PFSK-1 (cell line): ENCODE results near the gene COL18A1.

Source experiments
- FOXP2 ChIP-seq: optimal IDR thresholded peaks from 2 replicates; pipeline ENCODE3; 2011; ENCODE audit warnings: borderline replicate concordance, control low read depth, inconsistent platforms; ENCODE audit not compliant: insufficient read depth; ENCODE audit errors: extremely low read length, extremely low read depth
- POLR2AphosphoS5 ChIP-seq: IDR thresholded peaks from 2 replicates; pipeline ENCODE4 v1.6.1; 2012; ENCODE audit warnings: low read depth, mild to moderate bottlenecking, control low read depth, low read length, moderate library complexity
- REST ChIP-seq, 2 experiments: IDR thresholded peaks; 2 replicates each; pipeline versions ENCODE4 v1.6.1 to v1.8.0; 2011 to 2012; ENCODE audit warnings: low read depth in 2 of 2, low read length in 2 of 2, control low read depth in 1 of 2, inconsistent platforms in 1 of 2, mild to moderate bottlenecking in 1 of 2, moderate library complexity in 1 of 2; ENCODE audit not compliant: insufficient read depth in 1 of 2
- SIN3A ChIP-seq: IDR thresholded peaks from 2 replicates; pipeline ENCODE4 v1.6.1; 2012; ENCODE audit warnings: mild to moderate bottlenecking, low read length, moderate library complexity, borderline replicate concordance; ENCODE audit not compliant: insufficient read depth
- TAF1 ChIP-seq: IDR thresholded peaks from 2 replicates; pipeline ENCODE4 v1.6.1; 2012; ENCODE audit warnings: low read length, control low read depth, borderline replicate concordance; ENCODE audit not compliant: insufficient read depth

The COL18A1 gene

GRCh38 chr21:45514311-45515021 lies 109.5 kb downstream of the COL18A1 start:
- TF ChIP-seq SIN3A (no peak), TAF1 (no peak), POLR2AphosphoS5 (no peak), FOXP2 (no peak), REST (IDR thresholded peaks at IDR 0.05; ENCODE audit: insufficient read depth in 1 of 2, low read depth in 2 of 2, low read length in 2 of 2) (no peak)

GRCh38 chr21:45515241-45516061 lies 110.5 kb downstream of the COL18A1 start:
- TF ChIP-seq POLR2AphosphoS5 = no peak
- TF ChIP-seq TAF1 = no peak
- no peak for TF ChIP-seq REST (IDR thresholded peaks at IDR 0.05; ENCODE audit: insufficient read depth in 1 of 2, low read depth in 2 of 2, low read length in 2 of 2)
- TF ChIP-seq SIN3A = no peak
- TF ChIP-seq FOXP2 = no peak

GRCh38 chr21:45516071-45516670 lies 111.2 kb downstream of the COL18A1 start:
- TF ChIP-seq POLR2AphosphoS5 (no peak), REST (IDR thresholded peaks at IDR 0.05; ENCODE audit: insufficient read depth in 1 of 2, low read depth in 2 of 2, low read length in 2 of 2) (no peak), FOXP2 (no peak), TAF1 (no peak), SIN3A (no peak)

GRCh38 chr21:45516671-45517151 lies 111.7 kb downstream of the COL18A1 start:
- TF ChIP-seq REST (IDR thresholded peaks at IDR 0.05; ENCODE audit: insufficient read depth in 1 of 2, low read depth in 2 of 2, low read length in 2 of 2) = no peak
